ENCODE measurements around the gene EFTUD2.

- TF ChIP-seq, protein P1, sequence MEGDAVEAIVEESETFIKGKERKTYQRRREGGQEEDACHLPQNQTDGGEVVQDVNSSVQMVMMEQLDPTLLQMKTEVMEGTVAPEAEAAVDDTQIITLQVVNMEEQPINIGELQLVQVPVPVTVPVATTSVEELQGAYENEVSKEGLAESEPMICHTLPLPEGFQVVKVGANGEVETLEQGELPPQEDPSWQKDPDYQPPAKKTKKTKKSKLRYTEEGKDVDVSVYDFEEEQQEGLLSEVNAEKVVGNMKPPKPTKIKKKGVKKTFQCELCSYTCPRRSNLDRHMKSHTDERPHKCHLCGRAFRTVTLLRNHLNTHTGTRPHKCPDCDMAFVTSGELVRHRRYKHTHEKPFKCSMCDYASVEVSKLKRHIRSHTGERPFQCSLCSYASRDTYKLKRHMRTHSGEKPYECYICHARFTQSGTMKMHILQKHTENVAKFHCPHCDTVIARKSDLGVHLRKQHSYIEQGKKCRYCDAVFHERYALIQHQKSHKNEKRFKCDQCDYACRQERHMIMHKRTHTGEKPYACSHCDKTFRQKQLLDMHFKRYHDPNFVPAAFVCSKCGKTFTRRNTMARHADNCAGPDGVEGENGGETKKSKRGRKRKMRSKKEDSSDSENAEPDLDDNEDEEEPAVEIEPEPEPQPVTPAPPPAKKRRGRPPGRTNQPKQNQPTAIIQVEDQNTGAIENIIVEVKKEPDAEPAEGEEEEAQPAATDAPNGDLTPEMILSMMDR (IDR thresholded peaks at IDR 0.05): no peak
- TF ChIP-seq POLR2A (IDR thresholded peaks at IDR 0.05): no peak
Measured at GRCh38 chr17:44847586-44847985, 51.7 kb downstream of the EFTUD2 start, which contains the start of gene HIGD1B.
